Measurements from ENCODE around the gene PRPF19.

DNA sequence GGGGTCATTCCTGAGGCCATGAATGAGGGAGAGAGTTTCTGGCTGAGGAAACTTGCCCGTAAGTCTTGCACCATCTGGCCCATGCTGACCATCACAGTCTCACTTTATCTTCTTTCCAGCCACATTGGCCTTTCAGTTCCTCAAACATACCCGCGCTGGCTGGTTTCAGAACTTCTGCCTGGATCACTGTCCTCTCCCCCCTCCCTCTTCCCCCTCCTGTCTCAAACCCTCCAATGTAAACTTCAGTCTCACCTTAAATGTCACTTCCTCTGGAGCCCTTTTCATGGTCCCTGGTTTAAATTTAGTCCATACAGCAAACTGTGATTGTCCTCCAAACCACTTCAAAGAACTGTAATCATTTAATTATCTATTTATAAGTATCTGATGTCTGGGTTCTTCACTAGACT lies 3.9 kb upstream of the PRPF19 start:
- TF ChIP-seq, protein P1, sequence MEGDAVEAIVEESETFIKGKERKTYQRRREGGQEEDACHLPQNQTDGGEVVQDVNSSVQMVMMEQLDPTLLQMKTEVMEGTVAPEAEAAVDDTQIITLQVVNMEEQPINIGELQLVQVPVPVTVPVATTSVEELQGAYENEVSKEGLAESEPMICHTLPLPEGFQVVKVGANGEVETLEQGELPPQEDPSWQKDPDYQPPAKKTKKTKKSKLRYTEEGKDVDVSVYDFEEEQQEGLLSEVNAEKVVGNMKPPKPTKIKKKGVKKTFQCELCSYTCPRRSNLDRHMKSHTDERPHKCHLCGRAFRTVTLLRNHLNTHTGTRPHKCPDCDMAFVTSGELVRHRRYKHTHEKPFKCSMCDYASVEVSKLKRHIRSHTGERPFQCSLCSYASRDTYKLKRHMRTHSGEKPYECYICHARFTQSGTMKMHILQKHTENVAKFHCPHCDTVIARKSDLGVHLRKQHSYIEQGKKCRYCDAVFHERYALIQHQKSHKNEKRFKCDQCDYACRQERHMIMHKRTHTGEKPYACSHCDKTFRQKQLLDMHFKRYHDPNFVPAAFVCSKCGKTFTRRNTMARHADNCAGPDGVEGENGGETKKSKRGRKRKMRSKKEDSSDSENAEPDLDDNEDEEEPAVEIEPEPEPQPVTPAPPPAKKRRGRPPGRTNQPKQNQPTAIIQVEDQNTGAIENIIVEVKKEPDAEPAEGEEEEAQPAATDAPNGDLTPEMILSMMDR (IDR thresholded peaks at IDR 0.05), result no peak
- TF ChIP-seq EZH2 (IDR thresholded peaks at IDR 0.05), result no peak
- TF ChIP-seq EZH2phosphoT487 (IDR thresholded peaks at IDR 0.05), result no peak

Data from neural progenitor cell (in vitro differentiated cells).